DND-41 (cell line): Measurements from ENCODE around the gene TTBK2.

Experiments
- ATAC-seq: fragments of 200-7000 bp; cut with Tn5 transposase; 3 replicates; pipeline ENCODE4 v1.9.1; 2021; ENCODE audit warnings: low read depth; ENCODE audit not compliant: insufficient read depth
- DNase-seq: peaks from one replicate; pipeline ENCODE4 v3.0.0-alpha.2; 2020
- H2AFZ ChIP-seq: 2 replicates; pipeline ENCODE4 v1.6.0; 2012; ENCODE audit warnings: low read depth, low read length
- H3K27ac ChIP-seq: 2 replicates; pipeline ENCODE4 v1.5.1; 2012; ENCODE audit warnings: low read length, inconsistent platforms
- H3K27me3 ChIP-seq: fragments of 200-600 bp; sonication (generic); 2 replicates; pipeline ENCODE4 v1.6.0; 2012; ENCODE audit warnings: low read length, mild to moderate bottlenecking, inconsistent platforms; ENCODE audit not compliant: insufficient read depth, poor library complexity
- H3K36me3 ChIP-seq: 2 replicates; pipeline ENCODE4 v1.5.1; 2012; ENCODE audit warnings: low read length, inconsistent platforms; ENCODE audit not compliant: insufficient read depth
- H3K4me1 ChIP-seq: 2 replicates; pipeline ENCODE4 v1.5.1; 2012; ENCODE audit warnings: mild to moderate bottlenecking, low read length; ENCODE audit not compliant: insufficient read depth
- H3K4me2 ChIP-seq: 2 replicates; pipeline ENCODE4 v1.6.0; 2012; ENCODE audit warnings: mild to moderate bottlenecking, moderate library complexity, low read length, inconsistent platforms; ENCODE audit not compliant: insufficient read depth
- H3K4me3 ChIP-seq, 2 experiments: fragments of 200-600 bp in 1 of 2; shearing (Covaris generic) in 1 of 2; 2 replicates each; pipeline ENCODE4 v1.5.1; 2012 to 2016; ENCODE audit warnings: inconsistent platforms in 2 of 2, low read length in 2 of 2, mild to moderate bottlenecking in 2 of 2, low read depth in 1 of 2, moderate library complexity in 1 of 2
- H3K79me2 ChIP-seq: 2 replicates; pipeline ENCODE4 v1.6.0; 2012; ENCODE audit warnings: low read length, inconsistent platforms; ENCODE audit not compliant: insufficient read depth
- H3K9ac ChIP-seq: 2 replicates; pipeline ENCODE4 v1.6.0; 2012; ENCODE audit warnings: low read depth, mild to moderate bottlenecking, inconsistent platforms, low read length, moderate library complexity
- H3K9me3 ChIP-seq: 2 replicates; pipeline ENCODE4 v1.5.1; 2012; ENCODE audit warnings: low read length, moderate library complexity, mild to moderate bottlenecking, inconsistent platforms; ENCODE audit not compliant: insufficient read depth, severe bottlenecking
- H4K20me1 ChIP-seq: 2 replicates; pipeline ENCODE4 v1.6.0; 2012; ENCODE audit warnings: low read length; ENCODE audit not compliant: insufficient read depth
- CTCF ChIP-seq: IDR thresholded peaks from 2 replicates; pipeline ENCODE4 v1.5.1; 2012; ENCODE audit warnings: borderline replicate concordance, low read length, moderate library complexity, mild to moderate bottlenecking; ENCODE audit not compliant: poor library complexity, severe bottlenecking; ENCODE audit errors: extremely low read depth
- EZH2 ChIP-seq: IDR thresholded peaks from 3 replicates; pipeline ENCODE4 v1.6.1; 2012; ENCODE audit warnings: borderline replicate concordance, low read depth, mild to moderate bottlenecking, moderate library complexity, low read length, inconsistent platforms; ENCODE audit not compliant: severe bottlenecking

Gene TTBK2

GRCh38 chr15:42845581-42845980 lies 75.0 kb downstream of the TTBK2 start:
- H3K36me3 ChIP-seq, result peaks cover 6% of the 10 kb centered on the region; the same call in 1 of the 2 replicates
- H3K9ac ChIP-seq, result no peak overlapping the region
- DNase-seq, result no peak
- TF ChIP-seq CTCF, result no peak
- H3K27ac ChIP-seq, result no peak overlapping the region
- H4K20me1 ChIP-seq, result no peaks in the 10 kb centered on the region
- no peak overlapping the region for H3K4me3 ChIP-seq
- H3K9me3 ChIP-seq, result peaks cover 5% of the 10 kb centered on the region
- H3K79me2 ChIP-seq, result no peaks in the 10 kb centered on the region
- H3K4me1 ChIP-seq, result no peaks in the 10 kb centered on the region
- no peak overlapping the region for H2AFZ ChIP-seq
- no peaks in the 10 kb centered on the region for H3K27me3 ChIP-seq
- no peak overlapping the region for H3K4me2 ChIP-seq
- ATAC-seq, result no peak

- Histone ChIP-seq H3K36me3 (peaks cover 14% of the 10 kb centered on the region), H2AFZ (no peak overlapping the region), H3K27ac (no peak overlapping the region), H4K20me1 (no peaks in the 10 kb centered on the region), H3K4me1 (no peaks in the 10 kb centered on the region), H3K4me2 (no peak overlapping the region), H3K9ac (no peak overlapping the region), H3K27me3 (no peaks in the 10 kb centered on the region), H3K9me3 (peaks cover 5% of the 10 kb centered on the region), H3K4me3 (no peak overlapping the region), H3K79me2 (no peaks in the 10 kb centered on the region)
- TF ChIP-seq EZH2, result no peak
- no peak for ATAC-seq
- no peak for DNase-seq
Measured at GRCh38 chr15:42843699-42844098, 76.9 kb downstream of the TTBK2 start.

GRCh38 chr15:42836251-42836650 lies 84.3 kb downstream of the TTBK2 start:
- no peak overlapping the region for H3K27ac ChIP-seq
- H4K20me1 ChIP-seq, result no peaks in the 10 kb centered on the region
- ATAC-seq (no peak), DNase-seq (no peak)
- no peaks in the 10 kb centered on the region for H3K9me3 ChIP-seq
- H3K4me3 ChIP-seq, result no peak overlapping the region
- H2AFZ ChIP-seq, result no peak overlapping the region
- H3K9ac ChIP-seq, result no peak overlapping the region
- H3K79me2 ChIP-seq, result no peaks in the 10 kb centered on the region
- H3K4me2 ChIP-seq, result no peak overlapping the region
- no peaks in the 10 kb centered on the region for H3K4me1 ChIP-seq
- H3K27me3 ChIP-seq, result no peaks in the 10 kb centered on the region
- H3K36me3 ChIP-seq, result peaks cover 12% of the 10 kb centered on the region
- TF ChIP-seq CTCF (no peak), EZH2 (no peak)

GRCh38 chr15:42832576-42832975 lies 88.0 kb downstream of the TTBK2 start:
- Histone ChIP-seq H3K9me3 (no peaks in the 10 kb centered on the region), H3K4me2 (no peak overlapping the region), H3K36me3 (no peaks in the 10 kb centered on the region; the same call in 1 of the 2 replicates), H3K9ac (no peak overlapping the region), H3K4me3 (no peak overlapping the region), H3K4me1 (no peaks in the 10 kb centered on the region), H2AFZ (no peak overlapping the region), H3K27me3 (no peaks in the 10 kb centered on the region), H3K27ac (no peak overlapping the region), H3K79me2 (no peaks in the 10 kb centered on the region), H4K20me1 (no peaks in the 10 kb centered on the region)
- DNase-seq, result no peak
- TF ChIP-seq CTCF (no peak), EZH2 (no peak)
- ATAC-seq, result no peak
